GM12878 (cell line): ENCODE data around the gene DCTN1. TPM values are rescaled to one million over a fixed set of nuclear protein-coding genes. Genes with fewer than 3 reads are reported as not detected.

Experiments used
- ATAC-seq: fragments of 200-7000 bp; cut with Tn5 transposase; 3 replicates; pipeline ENCODE4 v1.9.1; 2020; ENCODE audit warnings: mild to moderate bottlenecking, moderate library complexity
- BruUV-seq: library from RNA; stranded (reverse); fragments of 400-500 nt; replicated peaks from 2 replicates; lab custom pipeline; 2021; lab: Mats Ljungman, UMichigan
- CTCF ChIA-PET: fragments of 300-600 bp; sonication (Branson Sonifier 250); formaldehyde crosslinking; extraction: SDS; loops from one replicate; lab custom pipeline; 2021; ENCODE audit warnings: inconsistent platforms; lab: Yijun Ruan, JAX
- POLR2A ChIA-PET: fragments of 350-600 bp; formaldehyde crosslinking; extraction: SDS; loops from one replicate; lab custom pipeline; 2021; ENCODE audit warnings: inconsistent platforms; lab: Charles Lee
- RAD21 ChIA-PET: fragments of 300-600 bp; sonication (Branson Sonifier 250); formaldehyde crosslinking; loops from one replicate; lab custom pipeline; 2023; ENCODE audit warnings: antibody characterized with exemption; ENCODE audit not compliant: unreplicated experiment; lab: Charles Lee
- SMC1A ChIA-PET: fragments of 300-600 bp; sonication (Branson Sonifier 250); formaldehyde crosslinking; loops from one replicate; lab custom pipeline; 2023; ENCODE audit not compliant: unreplicated experiment, uncharacterized antibody; lab: Charles Lee
- DNase-seq: peaks from one replicate; pipeline ENCODE4 v3.0.0-alpha.2; 2011; ENCODE audit warnings: low read depth, low spot score
- FAIRE-seq: peaks from 3 replicates; lab custom pipeline; 2011; peaks lifted over from hg19 to GRCh38; lab: Jason Lieb, UNC
- H2AFZ ChIP-seq: 2 replicates; pipeline ENCODE4 v1.6.0; 2011; ENCODE audit warnings: low read depth, low read length, control low read depth; ENCODE audit not compliant: control insufficient read depth
- H3K27ac ChIP-seq: 2 replicates; pipeline ENCODE4 v1.5.1; 2011; ENCODE audit warnings: control low read depth; ENCODE audit not compliant: control insufficient read depth, insufficient read depth
- H3K27me3 ChIP-seq, 2 experiments: replicated peaks in 1 of 2; 2 replicates each; pipeline versions ENCODE4 v1.6.0 to v1.6.1; 2011; ENCODE audit warnings: low read length in 1 of 2; ENCODE audit not compliant: control insufficient read depth in 2 of 2, insufficient read depth in 2 of 2
- H3K36me3 ChIP-seq, 2 experiments: 2 replicates each; pipeline ENCODE4 v1.5.1; 2011; ENCODE audit warnings: low read length in 1 of 2; ENCODE audit not compliant: control insufficient read depth in 2 of 2, insufficient read depth in 2 of 2
- H3K4me1 ChIP-seq: 2 replicates; pipeline ENCODE4 v1.6.1; 2011; ENCODE audit warnings: mild to moderate bottlenecking, low read length, moderate library complexity, mixed read lengths; ENCODE audit not compliant: control insufficient read depth, insufficient read depth
- H3K4me2 ChIP-seq: 2 replicates; pipeline ENCODE4 v1.6.0; 2011; ENCODE audit warnings: control low read depth; ENCODE audit not compliant: control insufficient read depth, insufficient read depth
- H3K4me3 ChIP-seq: fragments of 200-600 bp; sonication (generic); 2 replicates; pipeline ENCODE4 v1.5.1; 2016
- H3K79me2 ChIP-seq: 2 replicates; pipeline ENCODE4 v1.6.0; 2011; ENCODE audit warnings: low read length; ENCODE audit not compliant: control insufficient read depth, insufficient read depth
- H3K9ac ChIP-seq: 2 replicates; pipeline ENCODE4 v1.8.0; 2011; ENCODE audit warnings: low read length, control low read depth, mixed read lengths; ENCODE audit not compliant: control insufficient read depth, insufficient read depth
- H3K9me3 ChIP-seq: replicated peaks from 3 replicates; pipeline ENCODE4 v1.5.1; 2011; ENCODE audit warnings: mild to moderate bottlenecking, low read length; ENCODE audit not compliant: control insufficient read depth, insufficient read depth
- H4K20me1 ChIP-seq: 2 replicates; pipeline ENCODE4 v1.6.0; 2011; ENCODE audit not compliant: control insufficient read depth, insufficient read depth
- ATF7 ChIP-seq: fragments of 450-650 bp; IDR thresholded peaks from 2 replicates; pipeline ENCODE4 v1.6.1; 2016; ENCODE audit warnings: low read depth, mild to moderate bottlenecking
- BRCA1 ChIP-seq: IDR thresholded peaks from 2 replicates; pipeline ENCODE4 v1.6.1; 2011; ENCODE audit warnings: low read depth, low read length, improper control_type of control experiment
- HCFC1 ChIP-seq: fragments of 150-350 bp; IDR thresholded peaks from 2 replicates; pipeline ENCODE4 v1.6.1; 2014; ENCODE audit warnings: low read length
- NBN ChIP-seq: fragments of 450-650 bp; IDR thresholded peaks from 2 replicates; pipeline ENCODE4 v1.6.1; 2016
- RAD21 ChIP-seq: IDR thresholded peaks from 2 replicates; pipeline ENCODE4 v1.6.1; 2011; ENCODE audit warnings: mild to moderate bottlenecking, low read depth, low read length, moderate library complexity; ENCODE audit not compliant: insufficient read depth
- SUPT20H ChIP-seq: IDR thresholded peaks from 2 replicates; pipeline ENCODE4 v1.6.1; 2011; ENCODE audit warnings: low read depth, mild to moderate bottlenecking, low read length, moderate library complexity, borderline replicate concordance; ENCODE audit not compliant: control insufficient read depth
- WGBS: methylation state at CpG from one replicate; pipeline ENCODE4 v1.1.6; 2016; ENCODE audit warnings: low lambda C conversion rate; ENCODE audit not compliant: insufficient replicate concordance, insufficient coverage; ENCODE audit errors: missing lambda C conversion rate; 5-methylcytosine and 5-hydroxymethylcytosine counted together
- in situ Hi-C: fragments of 300-500 bp; cut with MboI; formaldehyde crosslinking; loops from 9 replicates; pipeline ENCODE4 v1.14.3; 2018; ENCODE audit warnings: mixed read lengths
- intact Hi-C: fragments of 100-400 bp; cut with micrococcal nuclease; formaldehyde crosslinking; loops from one replicate; pipeline ENCODE4 v1.14.2; 2022; ENCODE audit not compliant: unreplicated experiment
- polyA plus RNA-seq, 11 experiments: library from polyadenylated mRNA; depleted of rRNA in 4 of 11; unstranded in 6 of 11; stranded (reverse) in 5 of 11; fragments of >200 nt; fragmentation: Nextera tagmentation in 4 of 11; fragmentation: Illumina TruSeq in 1 of 11; extraction: Ambion mirVana in 4 of 11; extraction: Trizol in 1 of 11; gene quantifications; 1 replicate in 1 of 11; 2 replicates in 10 of 11; pipeline versions ENCODE4 v1.2.1 to v1.2.3, GENCODE V29; 2011 to 2016; ENCODE audit warnings: inconsistent platforms in 2 of 11, missing spikeins in 2 of 11, low read depth in 1 of 11
- total RNA-seq, 4 experiments: library from RNA; depleted of rRNA in 3 of 4; stranded (reverse); fragments of >200 nt in 3 of 4; fragmentation: Illumina TruSeq in 1 of 4; extraction: Trizol in 1 of 4; gene quantifications; 2 replicates each; pipeline versions ENCODE4 v1.2.1 to v1.2.3, GENCODE V29; 2013 to 2021

The DCTN1 gene
- total and polyA plus RNA-seq, 10 of the 15 experiments (the other 5 are each of a cell fraction or from before 2014, with no cell fraction given), result 44.1 to 116 (median 64.8) TPM

- ATAC-seq, result no peak
- no peaks in the 10 kb centered on the region for H3K36me3 ChIP-seq
- H3K4me2 ChIP-seq, result no peak overlapping the region
- H3K9ac ChIP-seq, result no peak overlapping the region
- H3K27me3 ChIP-seq, result no peaks in the 10 kb centered on the region
- no TSS peak for BruUV-seq
- peaks cover 46% of the 10 kb centered on the region for H3K4me1 ChIP-seq
- no peak for FAIRE-seq
- H4K20me1 ChIP-seq, result no peaks in the 10 kb centered on the region
- ChIA-PET POLR2A (no interaction called here), CTCF (interaction anchor here (1.0 kb wide), 1 partner anchor 39 kb away, joined by 3 read pairs; the partner anchor contains the start of gene INO80B), SMC1A (interaction anchor here (0.6 kb wide), 1 partner anchor 57 kb away, joined by 3 read pairs; no protein-coding TSS in a partner anchor), RAD21 (no interaction called here)
- TF ChIP-seq SUPT20H (no peak), HCFC1 (no peak), RAD21 (0 out of 2 replicates have a peak, but pooled peaks have one; percentile 34)
- no peak for DNase-seq
- in situ Hi-C loops, result no loop called here
- intact Hi-C loops, result no loop called here
- H3K27ac ChIP-seq, result no peak overlapping the region
- H3K79me2 ChIP-seq, result peaks cover under 1% of the 10 kb centered on the region
- WGBS, result 48% methylated on average over 3 of the region's 3 CpGs
- no peak overlapping the region for H2AFZ ChIP-seq
- no peaks in the 10 kb centered on the region for H3K9me3 ChIP-seq
- H3K4me3 ChIP-seq, result no peak overlapping the region
Measured at GRCh38 chr2:74416778-74417177, 36.7 kb upstream of the DCTN1 start.

GRCh38 chr2:74415762-74416395 lies 35.8 kb upstream of the DCTN1 start:
- intact Hi-C loops, result no loop called here
- in situ Hi-C loops, result no loop called here
- FAIRE-seq, result no peak
- ChIA-PET CTCF (interaction anchor here (1.0 kb wide), 2 partner anchors 10 to 39 kb away, joined by 3 to 4 read pairs; partner anchors contain the start of gene INO80B), POLR2A (no interaction called here), RAD21 (no interaction called here), SMC1A (no interaction called here)
- BruUV-seq, result no TSS peak
- peak overlapping the region; percentile 46; the same call in 1 of the 2 replicates for H3K4me3 ChIP-seq
- peak overlapping the region; percentile 86 for H2AFZ ChIP-seq
- H4K20me1 ChIP-seq, result no peaks in the 10 kb centered on the region
- no peak overlapping the region for H3K9ac ChIP-seq
- no peak for DNase-seq
- peaks cover 46% of the 10 kb centered on the region for H3K4me1 ChIP-seq
- no peaks in the 10 kb centered on the region for H3K9me3 ChIP-seq
- 88% methylated on average over 35 of the region's 35 CpGs for whole genome bisulfite sequencing
- ATAC-seq, result no peak
- H3K4me2 ChIP-seq, result peak overlapping the region; percentile 88
- no peaks in the 10 kb centered on the region; the same call in 1 of the 2 replicates for H3K79me2 ChIP-seq
- H3K27ac ChIP-seq, result no peak overlapping the region
- H3K36me3 ChIP-seq, result no peaks in the 10 kb centered on the region
- TF ChIP-seq BRCA1 (no peak), ATF7 (no peak), NBN (no peak)
- no peaks in the 10 kb centered on the region for H3K27me3 ChIP-seq
